ENCODE data around the gene BRD2.
A peak's percentile ranks its signal among the peaks of the same experiment; 100 is the strongest.

Gene BRD2

GRCh38 chr6:32943864-32944649, 24.3 kb upstream of the BRD2 start:
- Mint-ChIP-seq H3K27ac (peak overlapping the region; percentile 81), H3K9me3 (no peaks in the 10 kb centered on the region), H3K36me3 (no peaks in the 10 kb centered on the region), H3K4me3 (peak overlapping the region; percentile 75), H3K27me3 (no peaks in the 10 kb centered on the region), H3K4me1 (peaks cover 85% of the 10 kb centered on the region)

GRCh38 chr6:32945108-32945760, 23.2 kb upstream of the BRD2 start:
- H3K36me3 Mint-ChIP-seq: no peaks in the 10 kb centered on the region
- no peaks in the 10 kb centered on the region for H3K9me3 Mint-ChIP-seq
- H3K4me1 Mint-ChIP-seq: peaks cover 83% of the 10 kb centered on the region
- peak overlapping the region; percentile 81 for H3K27ac Mint-ChIP-seq
- H3K4me3 Mint-ChIP-seq: peak overlapping the region; percentile 21
- H3K27me3 Mint-ChIP-seq: no peaks in the 10 kb centered on the region

- Mint-ChIP-seq H3K4me3 (peak overlapping the region; percentile 21), H3K27ac (peak overlapping the region; percentile 73), H3K27me3 (no peaks in the 10 kb centered on the region), H3K4me1 (peaks cover 78% of the 10 kb centered on the region), H3K9me3 (no peaks in the 10 kb centered on the region), H3K36me3 (no peaks in the 10 kb centered on the region)
These were observed 22.4 kb upstream of the BRD2 start for GRCh38 chr6:32945953-32946352.

- Mint-ChIP-seq H3K27me3 (no peaks in the 10 kb centered on the region), H3K9me3 (no peaks in the 10 kb centered on the region), H3K27ac (peak overlapping the region; percentile 14), H3K4me3 (no peak overlapping the region), H3K4me1 (peaks cover 69% of the 10 kb centered on the region), H3K36me3 (no peaks in the 10 kb centered on the region)
These were observed 21.5 kb upstream of the BRD2 start for GRCh38 chr6:32946893-32947292.

- H3K9me3 Mint-ChIP-seq: no peaks in the 10 kb centered on the region
- no peak overlapping the region for H3K4me3 Mint-ChIP-seq
These were observed 20.6 kb upstream of the BRD2 start for GRCh38 chr6:32947552-32948465.

GRCh38 chr6:32949113-32949512, 19.3 kb upstream of the BRD2 start:
- Mint-ChIP-seq H3K9me3 (no peaks in the 10 kb centered on the region), H3K27ac (no peak overlapping the region), H3K27me3 (no peaks in the 10 kb centered on the region), H3K4me1 (peaks cover 67% of the 10 kb centered on the region), H3K36me3 (no peaks in the 10 kb centered on the region), H3K4me3 (no peak overlapping the region)

More at GRCh38 chr6:32947552-32948465, 20.6 kb upstream of the BRD2 start:
- H3K36me3 Mint-ChIP-seq: no peaks in the 10 kb centered on the region
- peaks cover 67% of the 10 kb centered on the region for H3K4me1 Mint-ChIP-seq
- H3K27me3 Mint-ChIP-seq: no peaks in the 10 kb centered on the region
- H3K27ac Mint-ChIP-seq: peak overlapping the region; percentile 12

- Mint-ChIP-seq H3K9me3 (no peaks in the 10 kb centered on the region), H3K27ac (no peak overlapping the region), H3K4me1 (peaks cover 66% of the 10 kb centered on the region), H3K36me3 (no peaks in the 10 kb centered on the region), H3K4me3 (no peak overlapping the region), H3K27me3 (no peaks in the 10 kb centered on the region)
These were observed 18.4 kb upstream of the BRD2 start for GRCh38 chr6:32950010-32950409.

- H3K4me1 Mint-ChIP-seq: peaks cover 66% of the 10 kb centered on the region
- H3K36me3 Mint-ChIP-seq: no peaks in the 10 kb centered on the region
- no peaks in the 10 kb centered on the region for H3K27me3 Mint-ChIP-seq
- H3K4me3 Mint-ChIP-seq: no peak overlapping the region
- H3K27ac Mint-ChIP-seq: no peak overlapping the region
- H3K9me3 Mint-ChIP-seq: no peaks in the 10 kb centered on the region
These were observed 17.9 kb upstream of the BRD2 start for GRCh38 chr6:32950449-32950848.

- Mint-ChIP-seq H3K9me3 (no peaks in the 10 kb centered on the region), H3K4me3 (peak within 1 kb of the TSS; percentile 87), H3K4me1 (peaks cover 57% of the 10 kb centered on the region), H3K27ac (peak within 1 kb of the TSS; percentile 68), H3K27me3 (no peaks in the 10 kb centered on the region), H3K36me3 (no peaks in the 10 kb centered on the region)
These were observed 15.3 kb upstream of the BRD2 start, which contains the start of gene HLA-DMA for GRCh38 chr6:32952817-32953739. Gene HLA-DMA (minus strand): TSS chr6:32953097. CDS start chr6:32953036, 61 bp downstream.

- H3K9me3 Mint-ChIP-seq: no peaks in the 10 kb centered on the region
- no peak overlapping the region for H3K4me3 Mint-ChIP-seq
- no peaks in the 10 kb centered on the region for H3K27me3 Mint-ChIP-seq
- H3K4me1 Mint-ChIP-seq: peaks cover 53% of the 10 kb centered on the region
- H3K36me3 Mint-ChIP-seq: no peaks in the 10 kb centered on the region
- H3K27ac Mint-ChIP-seq: no peak overlapping the region
These were observed 14.6 kb upstream of the BRD2 start for GRCh38 chr6:32953775-32954174.

- H3K4me3 Mint-ChIP-seq: no peak overlapping the region
- no peaks in the 10 kb centered on the region for H3K36me3 Mint-ChIP-seq
- peak overlapping the region; percentile 37 for H3K27ac Mint-ChIP-seq
- no peaks in the 10 kb centered on the region for H3K27me3 Mint-ChIP-seq
- H3K9me3 Mint-ChIP-seq: no peaks in the 10 kb centered on the region
- H3K4me1 Mint-ChIP-seq: peaks cover 53% of the 10 kb centered on the region
These were observed 14.1 kb upstream of the BRD2 start for GRCh38 chr6:32954267-32954666.

GRCh38 chr6:32954986-32955802, 13.2 kb upstream of the BRD2 start:
- no peaks in the 10 kb centered on the region for H3K9me3 Mint-ChIP-seq
- no peaks in the 10 kb centered on the region for H3K27me3 Mint-ChIP-seq
- H3K4me3 Mint-ChIP-seq: peak overlapping the region; percentile 12
- peak overlapping the region; percentile 60 for H3K27ac Mint-ChIP-seq
- peaks cover 51% of the 10 kb centered on the region for H3K4me1 Mint-ChIP-seq
- H3K36me3 Mint-ChIP-seq: no peaks in the 10 kb centered on the region

- H3K9me3 Mint-ChIP-seq: no peaks in the 10 kb centered on the region
- no peaks in the 10 kb centered on the region for H3K36me3 Mint-ChIP-seq
- no peaks in the 10 kb centered on the region for H3K27me3 Mint-ChIP-seq
- H3K4me1 Mint-ChIP-seq: peaks cover 56% of the 10 kb centered on the region
- H3K27ac Mint-ChIP-seq: peak overlapping the region; percentile 52
- no peak overlapping the region for H3K4me3 Mint-ChIP-seq
These were observed 12.2 kb upstream of the BRD2 start for GRCh38 chr6:32956176-32956575.

GRCh38 chr6:32960563-32960962, 7.8 kb upstream of the BRD2 start:
- Mint-ChIP-seq H3K9me3 (no peaks in the 10 kb centered on the region), H3K27ac (no peak overlapping the region), H3K36me3 (no peaks in the 10 kb centered on the region), H3K4me3 (no peak overlapping the region), H3K27me3 (no peaks in the 10 kb centered on the region), H3K4me1 (peaks cover 56% of the 10 kb centered on the region)

Data from activated naive CD4-positive, alpha-beta T cell treated with anti-CD3 and anti-CD28 coated beads, Interleukin-2, amount 50 U/mL, for 24 hours (primary cell).